GM18526 (cell line): Measurements from ENCODE around the gene DCAF17.
A peak's percentile ranks its signal among the peaks of the same experiment; 100 is the strongest.

Experiments used
- POLR2A ChIP-seq: IDR thresholded peaks from 3 replicates; pipeline ENCODE4 v1.6.1; 2011; ENCODE audit not compliant: insufficient read length; ENCODE audit errors: extremely low read depth

Gene DCAF17

GRCh38 chr2:171515672-171516298 lies 81.8 kb downstream of the DCAF17 start:
- TF ChIP-seq POLR2A = no peak

DNA sequence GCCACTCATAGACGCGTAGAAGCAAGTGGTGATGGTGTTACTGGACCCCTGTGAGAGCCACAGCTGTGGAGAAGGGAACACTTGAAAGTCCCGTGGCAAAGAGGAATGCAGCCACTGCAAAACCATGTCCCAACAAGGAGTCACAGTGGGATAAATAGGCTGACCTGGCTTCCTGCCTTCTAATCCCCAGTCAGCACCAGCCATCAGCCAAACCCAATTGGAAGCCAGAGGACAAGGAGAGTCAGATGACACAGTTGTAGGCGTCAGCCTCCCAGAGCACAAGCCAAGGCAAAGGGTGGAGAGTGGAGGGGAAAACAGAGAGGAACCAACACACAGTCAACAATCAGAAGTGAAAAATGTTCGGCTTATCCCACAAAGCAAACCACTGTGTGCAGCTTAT lies 82.8 kb downstream of the DCAF17 start:
- no peak for TF ChIP-seq POLR2A

DNA sequence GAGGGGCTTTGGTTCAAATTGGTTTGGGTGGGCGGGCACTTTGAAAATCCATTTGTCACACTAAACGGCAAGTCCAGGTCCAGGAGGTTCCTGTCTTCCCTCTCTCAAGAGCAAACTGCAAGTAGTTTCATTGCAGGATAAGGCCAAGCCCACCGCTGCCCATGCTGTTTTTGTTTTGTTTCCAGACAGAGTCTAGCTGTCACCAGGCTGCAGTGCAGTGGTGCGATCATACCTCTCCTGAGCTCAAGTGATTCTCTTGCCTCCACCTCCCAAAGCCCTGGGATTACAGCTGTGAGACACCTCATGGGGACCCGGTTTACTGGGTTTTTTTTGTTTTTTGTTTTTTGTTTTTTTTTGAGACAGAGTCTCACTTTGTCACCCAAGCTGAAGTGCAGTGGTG lies 86.4 kb downstream of the DCAF17 start:
- TF ChIP-seq POLR2A = no peak

GRCh38 chr2:171521361-171522051 lies 87.5 kb downstream of the DCAF17 start:
- no peak for TF ChIP-seq POLR2A

- TF ChIP-seq POLR2A = no peak
Measured at GRCh38 chr2:171522052-171522787, 88.2 kb downstream of the DCAF17 start, which contains the start of gene CYBRD1. Gene CYBRD1, plus strand, starts transcription at chr2:171522474. Its CDS starts 72 bp downstream, at chr2:171522546.

DNA sequence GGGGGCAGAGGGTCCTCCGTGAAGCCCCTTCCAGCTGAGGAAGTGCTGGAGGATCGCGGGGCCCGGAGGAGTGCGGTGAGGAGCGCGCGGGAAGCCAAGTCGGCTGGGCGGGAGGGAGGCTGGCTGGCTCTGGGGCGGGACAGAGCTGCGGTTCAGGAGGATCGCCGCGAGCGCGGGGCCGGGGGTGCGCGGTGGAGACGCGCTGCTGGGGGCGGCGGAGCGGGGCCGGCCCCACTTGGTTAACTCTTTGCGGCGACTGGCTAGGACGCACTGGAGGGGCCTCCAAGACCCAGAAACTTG lies 88.7 kb downstream of the DCAF17 start:
- TF ChIP-seq POLR2A = peak; percentile 17

- TF ChIP-seq POLR2A = no peak
Measured at GRCh38 chr2:171523088-171524017, 89.3 kb downstream of the DCAF17 start.

- TF ChIP-seq POLR2A = no peak
Measured at GRCh38 chr2:171524018-171524401, 90.0 kb downstream of the DCAF17 start.

DNA sequence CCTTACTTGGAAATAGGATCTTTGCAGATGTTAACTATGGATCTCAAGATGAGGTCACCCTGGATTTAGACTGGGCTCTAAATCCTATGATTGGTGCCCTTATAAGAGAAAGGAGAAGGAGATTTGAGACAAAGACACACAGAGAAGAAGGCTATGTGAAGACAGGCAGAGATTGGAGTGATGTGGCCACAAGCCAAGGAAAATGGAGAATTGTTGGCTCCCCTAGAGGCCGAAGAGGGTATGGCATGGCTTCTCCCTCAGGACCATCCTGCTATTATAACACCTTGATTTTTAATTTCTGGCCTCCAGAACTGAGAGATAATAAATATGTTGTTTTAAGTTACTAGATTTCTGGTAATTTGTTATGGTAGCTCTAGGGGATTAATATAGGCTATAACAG lies 95.9 kb downstream of the DCAF17 start:
- no peak for TF ChIP-seq POLR2A

DNA sequence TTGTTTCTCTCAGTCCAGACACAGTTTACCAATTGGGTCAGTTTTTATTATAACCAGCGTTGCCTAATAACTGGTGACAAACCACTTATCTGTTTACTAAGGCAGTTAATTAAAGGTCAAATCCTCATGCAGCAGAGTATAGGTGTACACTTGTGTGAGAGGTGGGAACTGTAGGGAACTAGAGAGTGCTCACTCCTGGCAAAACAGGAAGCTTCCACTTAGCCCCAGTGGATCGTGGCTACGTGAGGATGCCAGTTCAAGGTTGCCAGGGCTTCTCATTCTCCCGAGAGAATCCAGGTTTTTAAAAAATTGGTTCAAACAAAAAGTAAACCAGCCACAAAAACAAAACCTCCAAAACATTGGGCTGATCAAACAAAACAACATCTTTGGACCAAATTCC lies 96.4 kb downstream of the DCAF17 start:
- no peak for TF ChIP-seq POLR2A

GRCh38 chr2:171531291-171531690 lies 97.3 kb downstream of the DCAF17 start:
- TF ChIP-seq POLR2A = no peak

- TF ChIP-seq POLR2A = no peak
Measured at GRCh38 chr2:171531836-171532450, 97.9 kb downstream of the DCAF17 start.

DNA sequence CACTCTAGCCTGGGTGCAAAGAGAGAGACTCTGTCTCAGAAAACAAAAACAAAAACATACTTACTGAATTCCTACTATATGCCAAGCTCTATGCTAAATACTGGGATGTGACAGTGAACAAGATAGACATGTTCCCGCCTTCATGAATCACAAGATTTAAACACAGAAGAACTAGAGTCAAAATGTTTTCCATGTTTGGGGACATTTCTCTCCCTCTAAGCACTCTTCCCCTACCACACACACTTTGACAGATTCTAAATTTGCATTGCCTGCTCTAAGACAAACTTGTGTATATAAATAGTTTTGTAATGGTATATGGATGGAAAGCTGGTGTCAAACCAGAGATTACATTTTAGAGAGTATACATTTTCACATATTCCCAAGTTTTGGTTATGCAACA lies 99.3 kb downstream of the DCAF17 start:
- TF ChIP-seq POLR2A = no peak
